Measurements from ENCODE around the gene GRHL1. TPM values are rescaled to one million over a fixed set of nuclear protein-coding genes. Genes with fewer than 3 reads are reported as not detected.
A peak's percentile ranks its signal among the peaks of the same experiment; 100 is the strongest.

Gene GRHL1
- total and polyA plus RNA-seq, 2 of the 4 experiments (the other 2 are of a cell fraction) = 0.18 to 0.21 TPM

DNA sequence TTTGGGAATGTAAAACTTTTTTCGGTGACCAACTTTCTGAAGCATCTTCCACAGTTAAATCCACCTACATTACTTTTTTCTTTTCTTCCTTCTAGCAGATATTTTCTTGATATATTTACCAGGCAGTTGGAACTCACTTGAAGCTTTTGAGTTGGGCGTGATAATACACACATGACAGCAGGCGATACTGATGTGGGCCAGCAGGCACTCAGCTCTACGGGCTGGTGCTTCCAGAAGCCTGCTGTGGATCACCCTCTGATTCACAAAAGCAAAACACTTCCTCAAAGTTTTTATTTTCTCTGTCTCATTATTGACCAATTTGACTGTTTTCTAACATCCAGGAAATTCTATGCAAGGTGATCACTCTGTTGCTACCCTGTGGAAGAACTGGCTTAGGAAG, 22.9 kb downstream of the GRHL1 start:
- peak overlapping the region; percentile 11 for H2BK5ac ChIP-seq (ENCODE audit: low read depth, low read length, poor library complexity, severe bottlenecking)
- CTCF ChIA-PET = interaction anchor here (0.9 to 2.2 kb wide), 3 partner anchors 10 to 175 kb away, joined by 3 to 14 read pairs (median 4); no protein-coding TSS in a partner anchor
- H4K5ac ChIP-seq (ENCODE audit: low read depth, low read length) = no peak overlapping the region
- H2BK15ac ChIP-seq (ENCODE audit: low read depth, low read length) = peak overlapping the region; percentile 60; the same call in 2 of the 3 replicates
- H3K9ac ChIP-seq (ENCODE audit: low read depth, low read length) = no peak overlapping the region
- H3K27ac ChIP-seq (ENCODE audit: insufficient read depth, low read length) = peak overlapping the region; percentile 50; the same call in 1 of the 2 replicates
- no peaks in the 10 kb centered on the region for H3K79me1 ChIP-seq (ENCODE audit: low read depth in 1 of 2, low read length in 2 of 2)
- no TSS peak for BruUV-seq (replicated peaks)
- peaks cover 12% of the 10 kb centered on the region for H3K9me1 ChIP-seq (ENCODE audit: insufficient read depth, low read length)
- no peak overlapping the region for H2AFZ ChIP-seq (replicated peaks; ENCODE audit: low read length, poor library complexity)
- dilution Hi-C loops (cut with HindIII; ENCODE audit: low sequenced_read_pairs, unreplicated experiment) (no loop called here), intact Hi-C loops (cut with micrococcal nuclease) (no loop called here), in situ Hi-C loops (cut with MboI; ENCODE audit: low sequenced_read_pairs) (no loop called here)
- H3K4me1 ChIP-seq (ENCODE audit: control insufficient read depth, insufficient read depth, low read length) = peaks cover 37% of the 10 kb centered on the region
- no peak overlapping the region for H2AK9ac ChIP-seq (replicated peaks; ENCODE audit: low read depth, low read length, poor library complexity)
- no peak overlapping the region for H4K91ac ChIP-seq (ENCODE audit: insufficient read depth, low read depth, low read length)
- 0 out of 2 replicates have a peak overlapping the region, but pooled peaks have one; percentile 18 for H3K14ac ChIP-seq (replicated peaks; ENCODE audit: low read depth, low read length)
- no peaks in the 10 kb centered on the region for H3K36me3 ChIP-seq (ENCODE audit: control insufficient read depth, insufficient read depth, low read length)
- H3K4ac ChIP-seq (ENCODE audit: low read depth, low read length) = peak overlapping the region; percentile 19; the same call in 1 of the 2 replicates
- peak; percentile 49 for DNase-seq
- peak overlapping the region in 1 of 2 experiments; percentile 5; a peak in 2 of 4 replicates for H4K8ac ChIP-seq (ENCODE audit: low read depth in 2 of 2, low read length in 2 of 2)
- H4K20me1 ChIP-seq (ENCODE audit: insufficient read depth, low read length) = no peaks in the 10 kb centered on the region
- no peaks in the 10 kb centered on the region for H3K27me3 ChIP-seq (ENCODE audit: control insufficient read depth, insufficient read depth, low read length)
- H2BK120ac ChIP-seq (ENCODE audit: low read depth, low read length) = peak overlapping the region; percentile 45
- H3K4me2 ChIP-seq (ENCODE audit: low read depth, low read length) = peak overlapping the region; percentile 56
- no CpG with 5 or more reads among the region's 4 CpGs for whole genome bisulfite sequencing, 2 experiments (ENCODE audit: extremely low coverage in 2 of 2, insufficient read length in 1 of 2)
- ATAC-seq (ENCODE audit: low read depth) = peak; percentile 16; the same call in 1 of the 2 replicates
- no peaks in the 10 kb centered on the region for H3K9me3 ChIP-seq (ENCODE audit: control insufficient read depth, insufficient read depth, low read length)
- no peak overlapping the region for H2AK5ac ChIP-seq (ENCODE audit: low read depth, low read length)
- H3K56ac ChIP-seq (ENCODE audit: extremely low read depth, insufficient read depth, low read length) = no peak overlapping the region
- peak overlapping the region; percentile 55; the same call in 1 of the 2 replicates for H3K18ac ChIP-seq (ENCODE audit: low read depth, low read length)
- TF ChIP-seq SMC3 (IDR thresholded peaks at IDR 0.05; ENCODE audit: low read depth, low read length) = no peak
- TF ChIP-seq CEBPB (IDR thresholded peaks at IDR 0.05; ENCODE audit: low read depth, low read length) = no peak
- no peak for TF ChIP-seq CTCF (conservative IDR thresholded peaks at IDR 0.05; ENCODE audit: low read depth, low read length)
- no peak for TF ChIP-seq MAFK (IDR thresholded peaks at IDR 0.05; ENCODE audit: low read depth, low read length)
- peak overlapping the region; percentile 19; the same call in 1 of the 2 replicates for H3K23ac ChIP-seq (ENCODE audit: low read depth, low read length)
- POLR2A ChIA-PET (ENCODE audit: unreplicated experiment) = no interaction called here
- H2BK20ac ChIP-seq (ENCODE audit: low read depth, low read length) = peak overlapping the region; percentile 52; the same call in 1 of the 2 replicates
- H3K4me3 ChIP-seq (ENCODE audit: insufficient read depth, low read depth, low read length) = no peak overlapping the region

All from IMR-90 (cell line).